CD4-positive, alpha-beta T cell (primary cell): ENCODE results near the gene LRRC2. TPM values are rescaled to one million over a fixed set of nuclear protein-coding genes. Genes with fewer than 3 reads are reported as not detected.

Experiments
- ATAC-seq: fragments of 200-7000 bp; cut with Tn5 transposase; one replicate; pipeline ENCODE4 v1.10.0; 2022; ENCODE audit warnings: mild to moderate bottlenecking; ENCODE audit not compliant: poor library complexity
- CTCF ChIA-PET: fragments of 350-600 bp; sonication (Branson Sonifier 250); formaldehyde crosslinking; loops from one replicate; lab custom pipeline; 2021; ENCODE audit warnings: antibody characterized with exemption, inconsistent platforms; lab: Charles Lee
- POLR2A ChIA-PET: fragments of 350-600 bp; sonication (Branson Sonifier 250); formaldehyde crosslinking; loops from one replicate; lab custom pipeline; 2021; ENCODE audit warnings: antibody characterized with exemption, inconsistent platforms; lab: Charles Lee
- DNase-seq, 14 experiments: peaks; one replicate each; pipeline ENCODE4 v3.0.0-alpha.2; 2013 to 2020; ENCODE audit warnings: mixed read lengths in 2 of 14
- H3K27ac ChIP-seq, 2 donors: one replicate each; pipeline versions ENCODE4 v1.5.1 to v1.7.0; 2013; ENCODE audit warnings: low read length in 2 of 2, low read depth in 1 of 2, mild to moderate bottlenecking in 1 of 2
- H3K27me3 ChIP-seq, 2 experiments: 1 replicate in 1 of 2; 2 replicates in 1 of 2; pipeline versions ENCODE4 v1.6.1 to v1.7.0; 2013; ENCODE audit warnings: low read length in 2 of 2, control low read depth in 1 of 2, mild to moderate bottlenecking in 1 of 2, moderate library complexity in 1 of 2; ENCODE audit not compliant: insufficient read depth in 2 of 2, control insufficient read depth in 1 of 2
- H3K36me3 ChIP-seq: one replicate; pipeline ENCODE4 v1.6.1; 2013; ENCODE audit warnings: low read length, control low read depth; ENCODE audit not compliant: insufficient read depth
- H3K4me1 ChIP-seq: one replicate; pipeline ENCODE4 v1.6.1; 2013; ENCODE audit warnings: low read length, control low read depth; ENCODE audit not compliant: insufficient read depth
- H3K4me3 ChIP-seq: one replicate; pipeline ENCODE4 v1.5.1; 2013; ENCODE audit warnings: mild to moderate bottlenecking, low read length, moderate library complexity
- H3K9me3 ChIP-seq, 2 experiments: 1 replicate in 1 of 2; 2 replicates in 1 of 2; pipeline versions ENCODE4 v1.6.1 to v1.7.0; 2013; ENCODE audit warnings: low read length in 2 of 2, mild to moderate bottlenecking in 2 of 2, control low read depth in 1 of 2, moderate library complexity in 1 of 2; ENCODE audit not compliant: control insufficient read depth in 1 of 2, insufficient read depth in 1 of 2
- H3K27ac Mint-ChIP-seq: one replicate; pipeline ENCODE4 v1.8.0; 2020; ENCODE audit warnings: mixed read lengths
- H3K27me3 Mint-ChIP-seq: one replicate; pipeline ENCODE4 v1.8.0; 2021; ENCODE audit warnings: mixed read lengths
- H3K36me3 Mint-ChIP-seq: one replicate; pipeline ENCODE4 v1.8.0; 2021; ENCODE audit warnings: low read depth, mixed read lengths
- H3K4me1 Mint-ChIP-seq: one replicate; pipeline ENCODE4 v1.8.0; 2021; ENCODE audit warnings: low read depth, mixed read lengths
- H3K4me3 Mint-ChIP-seq: one replicate; pipeline ENCODE4 v1.8.0; 2020; ENCODE audit warnings: mild to moderate bottlenecking, mixed read lengths
- H3K9me3 Mint-ChIP-seq: one replicate; pipeline ENCODE4 v1.8.0; 2020; ENCODE audit warnings: mixed read lengths
- intact Hi-C, 2 experiments: fragments of 100-400 bp; cut with DNase I in 1 of 2; cut with micrococcal nuclease in 1 of 2; formaldehyde crosslinking; loops; one replicate each; pipeline versions ENCODE4 v1.15.1 to v1.9.0; 2023 to 2025; cut with DNase I, micrococcal nuclease
- total RNA-seq, 174 experiments: library from RNA in 2 of 174; stranded (reverse) in 2 of 174; gene quantifications; one replicate each; pipeline ENCODE4 v1.2.3 and lab custom pipeline; 2021 to 2026
- TF ChIP-seq, protein P1 (sequence below): fragments of 200-600 bp; IDR thresholded peaks from one replicate; pipeline ENCODE4 v1.8.0; 2022; ENCODE audit warnings: antibody characterized with exemption, mild to moderate bottlenecking

LRRC2 gene
- total RNA-seq, 2 experiments from 2014 or later: 0.59 to 0.91 TPM

DNA sequence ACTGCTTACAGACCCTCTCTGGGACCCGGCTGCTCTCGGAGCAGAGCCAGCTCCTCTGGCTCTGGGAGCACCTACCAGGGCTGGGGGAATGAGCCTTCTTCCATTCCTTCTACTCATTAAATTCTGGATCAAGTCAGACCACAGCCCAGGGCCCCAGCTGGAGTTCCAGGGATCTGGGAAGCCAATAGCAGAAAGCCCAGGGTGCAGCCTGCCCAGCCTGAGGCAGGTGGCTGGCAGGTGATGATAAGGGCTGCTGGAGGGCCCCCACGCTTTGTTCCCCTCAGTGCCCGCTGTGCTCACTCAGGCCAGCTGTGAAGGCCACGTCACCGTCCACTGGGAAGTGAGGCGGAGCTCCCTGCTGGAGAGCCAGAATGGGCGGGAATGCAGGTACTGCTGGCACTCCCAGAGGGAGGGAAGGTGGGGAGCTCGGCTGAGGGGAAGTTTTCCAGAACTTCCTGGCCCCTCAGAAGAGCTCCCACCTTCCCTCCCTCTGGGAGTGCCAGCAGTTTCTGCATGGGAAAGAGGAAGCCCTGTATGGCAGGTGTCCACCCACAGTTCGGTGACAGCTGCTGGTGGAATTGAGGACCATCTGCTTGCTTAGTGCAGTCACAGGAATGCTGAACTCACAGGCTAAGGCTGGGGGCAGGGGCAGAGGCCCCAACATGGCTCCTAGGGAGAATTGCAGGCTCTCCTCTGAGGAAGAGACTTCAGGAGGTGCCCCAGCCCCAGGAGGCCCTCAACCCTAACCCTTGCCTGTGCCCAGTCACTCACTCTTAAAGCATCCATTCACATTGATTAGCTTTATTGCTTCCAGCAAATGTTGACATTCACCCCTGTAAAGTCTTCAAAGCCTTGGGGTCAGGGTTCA is 81.0 kb downstream of the LRRC2 start:
- no peak for ATAC-seq
- no peak for DNase-seq

DNA sequence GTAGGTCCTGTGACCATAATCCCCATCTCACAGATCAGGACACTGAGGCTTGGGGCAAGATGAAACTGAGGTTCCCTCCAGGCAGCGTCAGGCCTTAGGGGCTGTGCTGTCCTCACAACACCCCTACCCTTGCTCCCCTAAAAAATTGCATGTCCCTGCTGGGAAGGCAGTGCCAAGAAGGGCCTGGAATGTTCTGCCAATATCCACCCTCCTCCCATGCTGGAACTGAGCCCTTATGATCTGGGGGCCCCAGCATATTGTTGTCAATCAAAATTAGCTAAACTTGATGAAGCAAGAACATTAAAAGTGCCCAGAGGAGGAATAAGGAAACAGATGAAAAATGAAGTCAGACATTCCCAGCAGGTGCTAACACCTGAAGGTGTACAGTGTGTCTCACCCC is 81.7 kb downstream of the LRRC2 start:
- CTCF ChIA-PET: interaction anchor here (0.9 to 6.5 kb wide), 2 partner anchors 75 to 94 kb away, joined by 3 to 243 read pairs; no protein-coding TSS in a partner anchor

More for the DNA sequence above, 81.0 kb downstream of the LRRC2 start:
- Histone ChIP-seq H3K4me1 (peaks cover 15% of the 10 kb centered on the region), H3K27me3 (peaks cover 0 to 4% of the 10 kb centered on the region in 2 experiments), H3K36me3 (no peaks in the 10 kb centered on the region), H3K9me3 (no peaks in the 10 kb centered on the region), H3K4me3 (no peak overlapping the region), H3K27ac (no peak overlapping the region)
- POLR2A ChIA-PET: no interaction called here
- TF ChIP-seq, protein P1, sequence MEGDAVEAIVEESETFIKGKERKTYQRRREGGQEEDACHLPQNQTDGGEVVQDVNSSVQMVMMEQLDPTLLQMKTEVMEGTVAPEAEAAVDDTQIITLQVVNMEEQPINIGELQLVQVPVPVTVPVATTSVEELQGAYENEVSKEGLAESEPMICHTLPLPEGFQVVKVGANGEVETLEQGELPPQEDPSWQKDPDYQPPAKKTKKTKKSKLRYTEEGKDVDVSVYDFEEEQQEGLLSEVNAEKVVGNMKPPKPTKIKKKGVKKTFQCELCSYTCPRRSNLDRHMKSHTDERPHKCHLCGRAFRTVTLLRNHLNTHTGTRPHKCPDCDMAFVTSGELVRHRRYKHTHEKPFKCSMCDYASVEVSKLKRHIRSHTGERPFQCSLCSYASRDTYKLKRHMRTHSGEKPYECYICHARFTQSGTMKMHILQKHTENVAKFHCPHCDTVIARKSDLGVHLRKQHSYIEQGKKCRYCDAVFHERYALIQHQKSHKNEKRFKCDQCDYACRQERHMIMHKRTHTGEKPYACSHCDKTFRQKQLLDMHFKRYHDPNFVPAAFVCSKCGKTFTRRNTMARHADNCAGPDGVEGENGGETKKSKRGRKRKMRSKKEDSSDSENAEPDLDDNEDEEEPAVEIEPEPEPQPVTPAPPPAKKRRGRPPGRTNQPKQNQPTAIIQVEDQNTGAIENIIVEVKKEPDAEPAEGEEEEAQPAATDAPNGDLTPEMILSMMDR: no peak
- H3K9me3 Mint-ChIP-seq: no peaks in the 10 kb centered on the region
- H3K27me3 Mint-ChIP-seq: no peaks in the 10 kb centered on the region
- no peak overlapping the region for H3K4me3 Mint-ChIP-seq
- CTCF ChIA-PET: interaction anchor here (0.9 to 6.5 kb wide), 2 partner anchors 74 to 93 kb away, joined by 3 to 243 read pairs; no protein-coding TSS in a partner anchor
- intact Hi-C loops: loop anchor here in 1 of 2 experiments (5.0 kb wide), 1 partner anchor 412 kb away; no protein-coding TSS in a partner anchor
- H3K27ac Mint-ChIP-seq: no peak overlapping the region
- H3K36me3 Mint-ChIP-seq: no peaks in the 10 kb centered on the region
- peaks cover 18% of the 10 kb centered on the region for H3K4me1 Mint-ChIP-seq

DNA sequence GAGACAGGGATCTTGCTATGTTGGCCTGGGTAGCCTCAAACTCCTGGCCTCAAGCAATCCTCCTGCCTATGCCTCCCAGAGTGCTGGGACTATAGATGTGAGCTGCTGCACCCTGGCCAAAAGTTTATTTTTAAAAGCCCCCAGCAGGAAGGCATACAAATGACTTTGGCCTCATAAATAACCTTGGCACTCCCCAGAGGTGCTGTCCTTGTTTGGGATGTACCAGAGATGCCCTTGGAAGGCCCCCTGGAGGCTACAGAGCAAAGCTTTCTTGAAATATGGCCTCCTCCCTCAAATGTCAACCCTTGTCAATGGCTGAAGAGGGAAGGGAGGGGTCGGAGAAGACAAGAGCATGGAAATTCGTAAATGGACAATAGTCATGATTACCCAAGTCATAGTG is 82.3 kb downstream of the LRRC2 start:
- ChIA-PET POLR2A (no interaction called here), CTCF (interaction anchor here (0.9 to 6.5 kb wide), 2 partner anchors 76 to 95 kb away, joined by 3 to 243 read pairs; no protein-coding TSS in a partner anchor)
- Mint-ChIP-seq H3K4me3 (no peak overlapping the region), H3K27ac (no peak overlapping the region), H3K27me3 (peaks cover 5% of the 10 kb centered on the region), H3K4me1 (peaks cover 5% of the 10 kb centered on the region), H3K36me3 (no peaks in the 10 kb centered on the region), H3K9me3 (no peaks in the 10 kb centered on the region)
- H3K4me3 ChIP-seq: no peak overlapping the region
- intact Hi-C loops: no loop called here
- H3K27ac ChIP-seq: no peak overlapping the region
- no peaks in the 10 kb centered on the region for H3K36me3 ChIP-seq
- no peak for DNase-seq
- H3K9me3 ChIP-seq: no peaks in the 10 kb centered on the region
- H3K27me3 ChIP-seq: peaks cover 0 to 4% of the 10 kb centered on the region in 2 experiments
- TF ChIP-seq, protein P1: no peak
- no peak for ATAC-seq
- peaks cover 4% of the 10 kb centered on the region for H3K4me1 ChIP-seq

More for the DNA sequence above, 81.7 kb downstream of the LRRC2 start:
- TF ChIP-seq, protein P1: no peak
- intact Hi-C loops: no loop called here
- ATAC-seq (no peak), DNase-seq (no peak)
- Mint-ChIP-seq H3K27me3 (peaks cover 5% of the 10 kb centered on the region), H3K9me3 (no peaks in the 10 kb centered on the region), H3K4me1 (peaks cover 10% of the 10 kb centered on the region), H3K27ac (no peak overlapping the region), H3K4me3 (no peak overlapping the region), H3K36me3 (no peaks in the 10 kb centered on the region)
- no peak overlapping the region for H3K4me3 ChIP-seq
- H3K4me1 ChIP-seq: peaks cover 10% of the 10 kb centered on the region
- no peak overlapping the region for H3K27ac ChIP-seq
- peaks cover 0 to 4% of the 10 kb centered on the region in 2 experiments for H3K27me3 ChIP-seq
- H3K9me3 ChIP-seq: no peaks in the 10 kb centered on the region
- no peaks in the 10 kb centered on the region for H3K36me3 ChIP-seq
- POLR2A ChIA-PET: no interaction called here
